WERI-Rb-1 (cell line): Measurements from ENCODE around the gene HSP90AA1.
A peak's percentile ranks its signal among the peaks of the same experiment; 100 is the strongest.

Experiments used
- DNase-seq: peaks from one replicate; pipeline ENCODE4 v3.0.0-alpha.2; 2020
- H3K27ac ChIP-seq: fragments of 250-450 bp; sonication (Bioruptor Pico); 2 replicates; pipeline ENCODE4 v1.5.1; 2020; ENCODE audit warnings: mild to moderate bottlenecking, moderate library complexity
- H3K27me3 ChIP-seq: fragments of 250-450 bp; sonication (Bioruptor Pico); 2 replicates; pipeline ENCODE4 v1.5.1; 2021; ENCODE audit warnings: mild to moderate bottlenecking, low read depth, moderate library complexity; ENCODE audit not compliant: insufficient read depth, severe bottlenecking
- H3K36me3 ChIP-seq: fragments of 250-450 bp; sonication (Bioruptor Pico); 2 replicates; pipeline ENCODE4 v1.5.1; 2020; ENCODE audit warnings: mild to moderate bottlenecking, moderate library complexity
- H3K4me3 ChIP-seq: 2 replicates; pipeline ENCODE4 v1.5.1; 2011; ENCODE audit warnings: low read depth, mild to moderate bottlenecking, control low read depth, low read length
- H3K9me3 ChIP-seq: fragments of 250-450 bp; sonication (Bioruptor Pico); 2 replicates; pipeline ENCODE4 v1.5.1; 2021; ENCODE audit warnings: mild to moderate bottlenecking, moderate library complexity; ENCODE audit not compliant: severe bottlenecking
- CTCF ChIP-seq: IDR thresholded peaks from 2 replicates; pipeline ENCODE4 v1.5.1; 2011; ENCODE audit warnings: low read depth, mild to moderate bottlenecking, control low read depth, inconsistent platforms, low read length

Gene HSP90AA1

GRCh38 chr14:102035914-102036313 is 50.9 kb downstream of the HSP90AA1 start:
- no peak for DNase-seq

GRCh38 chr14:102034301-102034700 is 52.5 kb downstream of the HSP90AA1 start:
- Histone ChIP-seq H3K4me3 (no peak overlapping the region), H3K36me3 (peaks cover 97% of the 10 kb centered on the region), H3K27ac (no peak overlapping the region), H3K9me3 (no peaks in the 10 kb centered on the region), H3K27me3 (no peaks in the 10 kb centered on the region)
- no peak for TF ChIP-seq CTCF
- DNase-seq, result no peak

More at GRCh38 chr14:102035914-102036313, 50.9 kb downstream of the HSP90AA1 start:
- H3K36me3 ChIP-seq, result peaks cover 97% of the 10 kb centered on the region
- no peak for TF ChIP-seq CTCF
- no peak overlapping the region for H3K27ac ChIP-seq
- no peaks in the 10 kb centered on the region for H3K9me3 ChIP-seq
- no peaks in the 10 kb centered on the region for H3K27me3 ChIP-seq
- no peak overlapping the region for H3K4me3 ChIP-seq

GRCh38 chr14:102033241-102033640 is 53.6 kb downstream of the HSP90AA1 start:
- Histone ChIP-seq H3K4me3 (no peak overlapping the region), H3K27me3 (no peaks in the 10 kb centered on the region), H3K36me3 (peaks cover 97% of the 10 kb centered on the region), H3K9me3 (no peaks in the 10 kb centered on the region), H3K27ac (peak overlapping the region; percentile 67)
- DNase-seq, result peak; percentile 80
- TF ChIP-seq CTCF, result no peak
